HG02642 (cell line): ENCODE data around the gene AVPI1.
"Not testable (repeated sequence)": the region's sequence is repeated elsewhere in the genome, so short reads cannot be mapped to it uniquely, and the experiment has no call there.

Experiments used
- ATAC-seq: cut with Tn5 transposase; IDR thresholded peaks from one replicate; pipeline ENCODE4 v1.9.1; 2021; ENCODE audit warnings: mild to moderate bottlenecking; ENCODE audit not compliant: unreplicated experiment, poor library complexity

Gene AVPI1

GRCh38 chr10:97642471-97643159, 44.4 kb downstream of the AVPI1 start:
- not testable (repeated sequence) for ATAC-seq

GRCh38 chr10:97640868-97641811, 45.9 kb downstream of the AVPI1 start:
- ATAC-seq, result no peak

GRCh38 chr10:97640174-97640867, 46.7 kb downstream of the AVPI1 start, which contains the start of gene PI4K2A:
Gene PI4K2A (plus strand): TSS chr10:97640671. CDS start chr10:97640743, 72 bp downstream.
- peak; percentile 99 for ATAC-seq

GRCh38 chr10:97639090-97639489, 48.0 kb downstream of the AVPI1 start:
- ATAC-seq, result not testable (repeated sequence)

- no peak for ATAC-seq
Measured at GRCh38 chr10:97635577-97635976, 51.5 kb downstream of the AVPI1 start.

GRCh38 chr10:97633921-97634320, 53.1 kb downstream of the AVPI1 start:
- ATAC-seq, result no peak

- ATAC-seq, result peak; percentile 100
Measured at GRCh38 chr10:97632949-97633884, 53.8 kb downstream of the AVPI1 start, which contains the start of gene MORN4. Gene MORN4 (minus strand): TSS chr10:97633500. CDS start chr10:97619653, 13,847 bp downstream.

GRCh38 chr10:97631098-97631497, 55.9 kb downstream of the AVPI1 start:
- no peak for ATAC-seq

GRCh38 chr10:97629289-97629688, 57.8 kb downstream of the AVPI1 start:
- no peak for ATAC-seq

- ATAC-seq, result no peak
Measured at GRCh38 chr10:97628228-97628627, 58.8 kb downstream of the AVPI1 start.

- no peak for ATAC-seq
Measured at GRCh38 chr10:97627731-97628130, 59.3 kb downstream of the AVPI1 start.
